GM12872 (cell line): ENCODE measurements around the gene CNDP2.

Source experiments
- TF ChIP-seq, protein P1 (sequence below): IDR thresholded peaks from 3 replicates; pipeline ENCODE4 v1.5.1; 2011; ENCODE audit warnings: low read depth, mild to moderate bottlenecking, low read length, moderate library complexity; ENCODE audit not compliant: insufficient read depth

Gene CNDP2

GRCh38 chr18:74453642-74454198 lies 42.4 kb upstream of the CNDP2 start:
- TF ChIP-seq, protein P1, sequence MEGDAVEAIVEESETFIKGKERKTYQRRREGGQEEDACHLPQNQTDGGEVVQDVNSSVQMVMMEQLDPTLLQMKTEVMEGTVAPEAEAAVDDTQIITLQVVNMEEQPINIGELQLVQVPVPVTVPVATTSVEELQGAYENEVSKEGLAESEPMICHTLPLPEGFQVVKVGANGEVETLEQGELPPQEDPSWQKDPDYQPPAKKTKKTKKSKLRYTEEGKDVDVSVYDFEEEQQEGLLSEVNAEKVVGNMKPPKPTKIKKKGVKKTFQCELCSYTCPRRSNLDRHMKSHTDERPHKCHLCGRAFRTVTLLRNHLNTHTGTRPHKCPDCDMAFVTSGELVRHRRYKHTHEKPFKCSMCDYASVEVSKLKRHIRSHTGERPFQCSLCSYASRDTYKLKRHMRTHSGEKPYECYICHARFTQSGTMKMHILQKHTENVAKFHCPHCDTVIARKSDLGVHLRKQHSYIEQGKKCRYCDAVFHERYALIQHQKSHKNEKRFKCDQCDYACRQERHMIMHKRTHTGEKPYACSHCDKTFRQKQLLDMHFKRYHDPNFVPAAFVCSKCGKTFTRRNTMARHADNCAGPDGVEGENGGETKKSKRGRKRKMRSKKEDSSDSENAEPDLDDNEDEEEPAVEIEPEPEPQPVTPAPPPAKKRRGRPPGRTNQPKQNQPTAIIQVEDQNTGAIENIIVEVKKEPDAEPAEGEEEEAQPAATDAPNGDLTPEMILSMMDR, result no peak

DNA sequence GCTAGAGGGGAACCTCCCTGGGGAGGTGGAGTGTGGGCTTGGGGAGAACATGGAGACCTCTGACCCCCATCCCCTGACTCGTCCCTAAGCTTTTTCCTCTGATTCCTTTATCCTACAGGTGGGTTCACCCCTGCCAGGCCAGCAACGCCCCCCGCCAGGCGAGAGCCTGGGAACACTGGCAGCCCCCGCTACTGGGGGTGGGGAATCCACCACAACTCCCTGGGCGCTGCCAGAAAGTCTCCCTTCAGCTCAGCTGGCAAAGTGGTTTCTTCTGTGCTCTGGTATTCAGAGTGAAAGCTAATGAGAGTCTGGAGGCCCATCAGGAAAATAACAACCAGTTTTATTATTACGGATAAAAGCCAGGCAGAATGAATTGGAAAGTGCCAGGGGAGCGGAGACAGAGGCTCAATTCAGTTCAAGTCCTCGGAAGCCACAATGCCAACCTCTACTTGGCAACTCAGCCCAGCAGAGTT lies 41.8 kb upstream of the CNDP2 start:
- TF ChIP-seq, protein P1, result no peak

- TF ChIP-seq, protein P1, result no peak
These were observed 40.8 kb upstream of the CNDP2 start for GRCh38 chr18:74455386-74455785.

- TF ChIP-seq, protein P1, result no peak
These were observed 40.2 kb upstream of the CNDP2 start for GRCh38 chr18:74456017-74456348.

GRCh38 chr18:74456349-74457042 lies 39.7 kb upstream of the CNDP2 start:
- TF ChIP-seq, protein P1, result no peak

DNA sequence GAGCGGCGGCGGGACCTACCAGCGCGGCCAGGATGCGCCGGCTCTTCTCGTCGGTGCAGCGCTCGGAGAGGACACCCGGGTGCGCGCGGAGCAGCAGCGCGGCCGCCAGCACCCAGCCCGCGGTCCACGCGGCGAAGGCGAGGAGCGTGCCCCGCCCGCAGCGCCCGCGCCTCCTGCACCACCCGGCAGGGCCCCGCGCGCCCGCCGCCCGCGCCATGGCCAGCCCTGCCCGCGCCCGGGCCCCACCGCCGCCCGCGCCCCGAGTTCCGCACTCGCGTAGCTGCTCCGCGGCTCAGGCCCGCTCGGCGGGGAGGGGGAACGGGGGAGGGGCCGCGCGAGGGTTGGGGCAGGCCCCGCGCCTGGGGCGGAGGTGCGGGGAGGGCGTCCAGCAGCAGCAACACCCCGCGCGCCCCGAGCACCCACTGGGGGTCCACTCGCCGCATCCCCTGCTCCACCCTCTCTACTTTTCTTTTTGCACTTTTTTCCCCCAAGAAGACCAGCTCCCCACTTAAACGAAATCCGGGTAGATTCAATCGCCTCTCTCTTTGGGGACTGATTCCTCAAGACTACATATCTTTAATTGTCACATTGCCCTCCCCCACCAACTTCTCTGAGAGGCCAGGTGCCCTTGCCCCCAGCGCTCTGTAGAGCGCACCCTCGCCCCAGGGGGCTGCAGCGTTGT lies 39.0 kb upstream of the CNDP2 start, which contains the start of gene DIPK1C:
TSS of gene DIPK1C (minus strand) at position 266 of the 682 bp plus-strand sequence. CDS start at position 217, 49 bp downstream.
- TF ChIP-seq, protein P1, result no peak

DNA sequence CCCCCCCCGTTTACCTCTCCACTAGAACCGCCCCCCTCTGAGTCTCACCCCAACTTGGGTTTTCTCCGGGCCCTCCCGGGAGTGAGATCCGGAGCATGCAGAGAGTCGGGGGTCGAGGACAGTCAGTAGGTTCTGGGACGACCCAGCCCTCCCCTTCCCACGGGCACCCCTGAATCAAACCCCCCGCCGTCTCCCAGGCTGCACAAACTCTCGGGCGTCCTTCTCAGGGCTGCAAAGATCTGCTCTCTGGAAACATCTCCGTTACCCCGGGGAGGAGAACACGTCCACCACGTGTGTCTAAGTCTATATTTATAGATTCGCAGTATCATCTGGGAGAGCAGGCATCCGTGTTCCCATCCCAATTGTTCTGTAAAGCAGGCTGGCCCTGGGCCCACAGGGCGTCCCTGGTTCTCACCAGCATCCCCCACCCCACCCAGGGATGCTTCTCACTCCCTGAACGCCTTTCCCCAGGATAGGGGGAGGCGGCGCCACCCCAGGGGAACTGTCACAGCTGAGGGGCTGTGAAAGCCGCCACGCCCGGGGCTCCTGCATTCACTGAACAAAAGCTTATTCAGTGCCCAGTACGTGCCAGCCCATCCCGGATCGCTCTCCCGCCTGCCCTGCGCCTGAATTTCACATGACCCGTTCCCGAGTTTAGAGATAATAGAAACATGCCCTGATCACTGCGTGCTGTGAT lies 38.3 kb upstream of the CNDP2 start:
- TF ChIP-seq, protein P1, result no peak
